Spleen (tissue), 7 donors: ENCODE measurements around the gene LIN7A.

Experiments
- CTCF ChIP-seq, 11 experiments: fragments of 200-600 bp in 7 of 11; fragments of 450-650 bp in 4 of 11; sonication (generic) in 4 of 11; IDR thresholded peaks in 8 of 11; conservative IDR thresholded peaks in 3 of 11; 1 replicate in 7 of 11; 2 replicates in 4 of 11; pipeline versions ENCODE4 v1.4.0 to v1.8.0; 2016 to 2021; ENCODE audit warnings: antibody characterized with exemption in 11 of 11, inconsistent platforms in 4 of 11, mild to moderate bottlenecking in 1 of 11
- POLR2A ChIP-seq, 3 donors: fragments of 450-650 bp; IDR thresholded peaks; one replicate each; pipeline ENCODE4 v1.5.1; 2017; ENCODE audit warnings: antibody characterized with exemption in 3 of 3, mild to moderate bottlenecking in 1 of 3
- POLR2AphosphoS5 ChIP-seq, 3 donors: sonication (generic); formaldehyde crosslinking; IDR thresholded peaks; one replicate each; pipeline ENCODE4 v1.5.1; 2017; ENCODE audit warnings: antibody characterized with exemption in 3 of 3
- donor health status: DM: no; HTN: no; CAD: no; lungs with moderate emphysema.
- donor health status: DM: no; HTN: no; CAD: no.
- donor health status: DM: no; HTN: no; CAD: no.

GRCh38 chr12:80902711-80903110 is 35.0 kb downstream of the LIN7A start:
- TF ChIP-seq CTCF (IDR thresholded peaks at IDR 0.05 in 8 of 11, conservative IDR thresholded peaks at IDR 0.05 in 3 of 11) (no peak), POLR2AphosphoS5 (IDR thresholded peaks at IDR 0.05) (no peak), POLR2A (IDR thresholded peaks at IDR 0.05) (no peak)
